Iris pigment epithelial cell (primary cell): ENCODE data around the gene GULP1.

Experiments
- DNase-seq: peaks from one replicate; pipeline ENCODE4 v3.0.0-alpha.2; 2011; ENCODE audit warnings: low read depth

GULP1 gene

GRCh38 chr2:188326290-188326668 lies 34.6 kb downstream of the GULP1 start:
- no peak for DNase-seq

DNA sequence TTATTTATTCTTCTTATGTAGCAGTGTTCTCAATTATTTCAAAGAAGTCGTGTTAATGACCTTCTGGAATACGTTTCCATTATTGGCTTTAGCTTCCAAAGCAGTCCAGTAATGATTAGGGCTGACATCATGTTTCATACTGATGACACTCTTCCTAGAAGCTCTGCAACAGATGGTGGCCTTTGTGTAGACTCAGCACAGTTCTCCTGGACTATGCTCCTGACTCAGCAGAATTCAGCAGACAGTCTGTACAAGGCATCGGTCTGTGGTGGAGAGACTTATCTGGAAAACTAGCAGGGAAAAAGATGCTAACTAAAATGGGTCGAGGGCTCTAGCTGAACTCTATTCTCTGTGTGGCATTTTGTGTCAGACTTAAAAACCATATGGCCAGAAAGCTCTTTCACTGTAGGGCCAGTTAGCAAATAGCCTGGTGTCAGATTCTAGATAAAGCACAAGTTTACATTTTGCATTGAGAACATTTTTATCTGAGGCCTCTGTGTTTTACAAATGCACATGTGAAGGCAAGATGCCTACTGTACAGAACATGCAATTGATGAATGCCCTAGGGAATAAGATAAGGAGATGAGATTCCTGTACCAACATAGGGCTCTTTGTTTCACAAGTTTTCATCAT lies 35.1 kb downstream of the GULP1 start:
- peak; percentile 41 for DNase-seq

DNA sequence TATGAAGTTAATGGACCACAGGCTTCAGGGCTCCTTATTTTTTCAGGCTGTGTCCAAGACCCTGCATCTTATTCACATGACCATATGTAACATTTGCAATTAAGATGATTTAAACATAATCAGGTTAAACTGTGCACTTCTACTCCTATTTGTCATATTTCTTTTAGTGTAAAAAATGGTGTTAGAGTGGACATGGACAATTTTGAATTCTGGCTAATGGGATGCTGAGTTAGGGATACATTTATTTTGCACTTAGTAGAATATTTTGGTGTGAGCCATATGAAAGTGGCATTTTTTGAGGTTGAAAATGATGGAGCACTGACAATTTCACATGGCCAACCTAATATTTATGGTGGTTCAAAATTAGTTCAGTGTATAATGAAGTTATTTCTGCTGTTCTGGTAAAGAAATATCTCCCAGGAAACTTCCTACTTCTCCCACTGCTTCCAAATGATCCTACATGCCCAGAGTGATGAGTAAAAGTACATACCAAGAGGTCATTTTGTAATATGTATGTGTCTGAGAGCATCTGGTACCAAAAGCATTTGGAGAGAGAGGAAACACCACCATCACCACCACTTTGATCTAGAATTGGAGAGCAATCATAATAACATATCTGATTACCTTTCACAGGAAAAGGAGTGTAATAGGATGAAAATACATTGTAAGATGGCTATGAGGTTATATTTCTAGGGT lies 36.0 kb downstream of the GULP1 start:
- DNase-seq, result no peak

DNA sequence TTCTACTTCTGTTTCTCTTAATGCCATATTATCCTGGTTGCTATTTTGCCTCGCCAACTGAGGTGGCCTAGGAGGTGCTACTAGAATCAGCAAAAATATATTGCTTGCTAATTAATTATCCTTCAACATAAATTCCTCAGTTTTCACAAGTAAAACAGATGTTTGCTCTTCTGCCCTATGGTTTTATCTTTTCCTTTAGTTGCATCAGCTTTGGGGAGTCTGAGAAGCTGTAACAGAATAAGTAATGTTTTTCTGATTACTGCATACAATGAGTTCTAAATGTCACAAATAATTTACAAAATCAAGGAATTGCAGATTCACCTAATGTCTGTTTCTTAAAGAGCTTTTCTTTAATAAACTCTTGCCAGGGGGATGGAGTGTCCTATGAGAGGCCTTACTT lies 36.7 kb downstream of the GULP1 start:
- DNase-seq, result no peak

- no peak for DNase-seq
Observed at GRCh38 chr2:188330316-188331053, 38.8 kb downstream of the GULP1 start.

- DNase-seq, result no peak
Observed at GRCh38 chr2:188332619-188333018, 40.9 kb downstream of the GULP1 start.

- DNase-seq, result no peak
Observed at GRCh38 chr2:188333751-188334524, 42.3 kb downstream of the GULP1 start.

DNA sequence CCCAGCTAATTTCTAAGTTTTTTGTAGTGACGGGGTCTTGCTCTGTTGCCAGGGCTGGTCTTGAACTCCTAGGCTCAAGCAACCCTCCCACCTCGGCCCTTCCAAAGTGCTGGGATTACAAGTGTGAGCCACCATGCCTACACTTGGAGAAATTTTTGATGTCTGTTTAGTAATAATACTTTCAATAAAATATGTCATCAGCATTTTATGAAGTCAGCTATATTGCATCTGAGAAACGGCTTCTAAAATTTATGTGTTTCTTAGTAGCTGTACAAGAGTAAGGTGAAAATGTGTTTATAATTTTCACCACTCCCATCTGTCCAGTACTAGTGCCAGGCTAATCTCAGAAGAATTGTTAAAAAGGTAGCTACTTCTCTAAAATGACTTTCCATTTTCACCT lies 46.8 kb downstream of the GULP1 start:
- DNase-seq, result no peak

DNA sequence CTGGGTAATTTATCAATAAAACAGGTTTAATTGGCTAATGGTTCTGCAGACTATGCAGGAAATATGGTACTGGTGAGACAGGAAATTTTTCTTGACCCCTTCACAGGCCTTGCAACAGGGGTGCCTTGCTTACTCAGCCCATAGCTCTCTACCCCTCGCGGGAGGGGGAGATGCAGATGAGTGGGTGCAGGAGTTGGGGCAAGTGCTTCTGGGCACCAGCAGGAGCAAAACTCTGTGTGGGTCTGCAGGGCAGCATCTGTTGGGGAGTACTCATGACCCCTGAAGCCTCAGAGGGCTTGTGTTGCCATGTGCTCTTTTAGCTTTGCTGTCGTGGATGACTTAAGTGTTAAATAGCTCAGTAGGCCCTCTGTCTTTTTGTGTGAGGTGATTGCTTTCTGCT lies 48.6 kb downstream of the GULP1 start:
- no peak for DNase-seq

GRCh38 chr2:188345020-188345419 lies 53.3 kb downstream of the GULP1 start:
- DNase-seq, result no peak

GRCh38 chr2:188345426-188345825 lies 53.8 kb downstream of the GULP1 start:
- peak; percentile 24 for DNase-seq

- no peak for DNase-seq
Observed at GRCh38 chr2:188345831-188346458, 54.3 kb downstream of the GULP1 start.

DNA sequence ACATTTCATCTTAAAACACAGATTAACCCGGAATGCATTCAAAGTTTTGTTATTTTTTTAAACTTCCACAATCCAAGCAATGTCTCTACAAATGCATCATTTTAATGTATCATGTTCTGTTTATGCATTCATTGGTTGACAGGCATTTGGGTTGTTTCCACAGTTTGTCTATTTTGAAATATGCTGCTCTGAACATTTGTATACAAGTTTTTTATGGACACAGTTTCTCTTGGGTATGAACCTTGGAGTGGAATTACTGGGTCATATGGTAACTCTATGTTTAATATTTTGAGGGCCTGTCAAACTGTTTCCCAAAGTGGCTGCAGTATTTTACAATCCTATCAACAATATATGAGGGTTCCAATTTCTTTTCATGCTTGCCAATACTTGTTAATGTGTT lies 57.3 kb downstream of the GULP1 start:
- DNase-seq, result no peak

DNA sequence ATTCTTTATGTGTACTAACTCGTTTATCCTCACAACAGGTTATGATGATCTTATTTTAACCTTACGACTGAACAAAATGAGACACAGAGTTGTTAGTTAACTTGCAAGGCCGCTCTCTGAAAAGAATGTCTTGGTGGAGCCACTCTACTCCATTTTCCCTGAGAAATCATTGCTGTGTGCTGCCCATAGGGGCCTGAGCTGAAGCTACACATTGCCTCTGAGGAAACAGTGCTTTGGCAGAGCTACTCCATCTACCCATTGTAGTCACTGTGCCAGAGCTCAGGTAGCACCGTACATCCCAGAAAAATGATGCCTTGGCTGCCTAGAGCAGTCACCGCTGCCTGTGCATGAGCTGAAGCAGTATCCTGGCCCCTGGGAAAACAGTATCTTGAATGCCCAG lies 61.6 kb downstream of the GULP1 start:
- no peak for DNase-seq

DNA sequence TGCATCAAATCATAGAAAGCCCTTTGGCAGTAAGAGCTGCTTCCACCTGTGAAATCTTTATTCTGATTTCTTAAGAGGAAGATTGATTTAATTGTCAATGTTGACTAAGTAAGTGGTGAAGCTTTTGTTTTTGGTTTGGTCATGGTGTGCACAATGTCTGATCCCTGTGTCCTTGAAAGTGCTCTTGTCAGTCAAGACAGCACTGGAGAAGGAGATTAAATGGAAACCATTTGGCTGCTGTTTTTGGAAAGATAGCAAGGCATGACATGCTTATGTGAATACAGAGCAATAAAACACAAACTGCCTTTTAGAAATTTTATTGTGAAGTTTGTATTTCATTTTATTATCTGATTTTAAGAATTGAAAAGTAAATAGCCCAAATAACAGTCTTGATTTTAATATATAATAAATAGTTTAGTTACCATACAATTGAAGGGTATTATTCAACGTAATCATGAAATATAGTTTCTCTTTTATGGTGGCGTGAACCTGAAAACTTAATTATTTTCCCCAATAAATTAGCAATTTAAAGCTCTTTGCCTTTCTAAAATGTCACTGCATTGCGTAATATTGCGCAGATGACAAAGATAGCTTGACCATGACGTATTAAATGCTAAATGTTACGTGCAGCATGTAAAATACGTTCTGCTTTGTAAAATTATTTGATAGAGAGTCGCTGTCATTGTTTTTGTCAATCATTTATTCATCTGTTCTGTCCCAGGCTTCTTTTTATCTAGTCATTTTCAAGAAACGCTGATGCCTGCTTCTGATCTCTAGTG lies 69.0 kb downstream of the GULP1 start:
- no peak for DNase-seq

GRCh38 chr2:188364033-188364630 lies 72.5 kb downstream of the GULP1 start:
- no peak for DNase-seq

DNA sequence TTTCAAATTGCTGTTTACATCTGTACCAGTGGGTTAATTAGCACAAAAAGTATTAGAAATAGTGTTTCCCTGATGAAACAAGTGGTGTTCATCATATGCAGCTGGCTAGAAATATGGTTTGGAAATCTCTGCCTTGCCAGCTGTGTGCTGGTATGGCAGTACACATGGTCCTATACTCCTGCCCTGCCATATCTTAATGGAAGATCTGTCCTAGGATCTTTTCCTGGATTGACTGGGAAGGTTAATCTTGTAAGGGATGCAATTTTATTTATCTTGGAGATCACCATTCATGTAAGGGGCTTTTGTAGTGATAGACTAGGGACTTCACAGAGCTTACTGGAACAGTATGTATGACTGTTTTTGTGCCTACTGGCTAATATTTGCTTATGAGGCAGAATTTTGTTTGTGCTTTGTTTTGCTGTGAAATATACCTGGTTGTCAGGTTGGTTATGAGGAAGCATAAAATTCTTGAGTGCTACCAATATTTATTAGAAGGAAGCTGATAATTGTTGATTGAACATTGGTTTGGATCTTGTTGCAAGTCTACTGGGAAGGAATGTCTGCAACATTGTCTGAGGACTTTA lies 73.5 kb downstream of the GULP1 start:
- DNase-seq, result no peak

DNA sequence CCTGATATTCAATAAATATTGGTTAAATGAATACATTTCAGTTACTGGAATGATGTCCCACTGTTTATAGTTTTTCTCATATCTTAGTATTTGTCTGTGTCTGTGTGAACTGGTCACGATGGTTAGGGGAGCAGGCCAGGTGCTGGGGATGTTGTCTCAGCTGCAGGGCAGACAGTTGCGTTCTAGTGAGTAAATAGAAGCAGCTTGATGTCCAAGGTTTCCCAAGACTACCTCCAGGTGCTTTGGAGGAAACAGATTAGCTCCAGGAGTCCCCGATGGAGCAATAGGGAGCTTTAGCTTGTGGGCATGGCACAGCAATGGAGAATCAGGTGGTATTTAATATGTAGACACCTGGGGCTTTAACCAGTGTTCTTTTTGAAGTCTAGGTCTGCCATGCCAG lies 75.5 kb downstream of the GULP1 start:
- DNase-seq, result no peak

DNA sequence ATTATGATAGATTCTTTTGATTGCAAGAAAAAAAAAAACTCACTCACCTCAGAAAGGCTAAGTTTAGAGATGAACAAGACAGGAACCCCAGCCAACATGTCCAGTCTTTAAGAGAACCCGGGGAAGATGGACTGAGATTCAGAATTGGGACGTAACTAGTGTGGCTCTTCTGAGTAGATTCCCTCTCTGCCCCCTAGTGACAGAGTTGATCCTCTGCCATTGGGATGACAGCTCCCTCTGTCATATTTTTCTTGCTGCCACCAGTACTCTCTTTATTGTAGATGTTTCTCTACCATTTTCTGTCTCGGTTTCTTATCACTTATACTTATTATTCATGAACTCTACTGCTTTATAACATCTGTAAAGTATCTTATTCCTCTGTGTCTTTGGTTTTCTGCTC lies 77.7 kb downstream of the GULP1 start:
- DNase-seq, result peak; percentile 61

DNA sequence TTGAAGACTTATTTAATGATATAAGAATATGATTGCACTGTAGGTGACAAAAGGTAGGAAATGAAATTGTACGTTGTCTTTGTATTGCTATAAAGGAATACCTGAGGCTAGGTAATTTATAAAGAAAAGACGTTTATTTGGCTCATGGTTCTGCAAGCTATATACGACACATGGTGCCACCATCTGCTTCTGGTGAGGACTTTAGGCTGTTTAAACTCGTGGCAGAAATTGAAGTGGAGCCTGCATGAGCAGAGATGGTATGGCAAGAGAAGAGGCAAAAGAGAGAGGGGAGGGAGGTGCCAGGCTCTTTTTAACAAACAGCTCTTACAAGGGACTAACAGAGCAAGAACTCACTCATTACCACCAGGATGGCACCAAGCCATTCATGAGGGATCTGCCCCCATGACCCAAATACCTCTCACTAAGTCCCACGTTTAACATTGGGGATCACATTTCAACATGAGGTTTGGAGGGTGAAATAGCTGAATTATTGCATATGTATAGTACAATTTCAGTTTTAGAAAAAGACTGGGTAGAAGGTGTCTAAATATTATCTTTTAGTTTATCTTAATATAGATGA lies 86.8 kb downstream of the GULP1 start:
- peak; percentile 59 for DNase-seq
